ENCODE data around the gene ST7. TPM values are rescaled to one million over a fixed set of nuclear protein-coding genes. Genes with fewer than 3 reads are reported as not detected.

The ST7 gene
- total and polyA plus RNA-seq, 2 of the 13 experiments (the other 11 are each of a cell fraction or from before 2014, with no cell fraction given), result 17.3 to 23.5 TPM

DNA sequence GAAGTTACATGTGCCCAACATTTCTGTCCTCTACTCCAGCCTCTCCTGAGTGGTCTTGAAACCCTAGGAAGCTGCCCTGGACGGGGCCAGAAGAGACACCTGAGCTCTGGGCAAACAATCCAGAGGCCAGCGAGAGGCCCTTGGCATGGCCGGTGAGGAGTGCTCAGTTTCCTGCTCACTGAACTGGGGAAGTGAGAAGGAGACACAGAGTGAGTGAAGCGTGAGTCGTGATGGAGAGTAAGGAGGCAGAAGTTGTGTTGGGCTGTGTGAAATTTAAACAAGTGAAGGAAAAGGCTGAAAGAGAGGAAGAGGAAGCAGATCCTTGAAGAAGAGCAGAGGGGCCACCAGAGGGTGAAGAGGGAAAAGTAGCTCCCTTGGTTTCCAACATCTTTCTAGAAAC lies 296.4 kb downstream of the ST7 start:
- intact Hi-C loops (cut with micrococcal nuclease; ENCODE audit: unreplicated experiment) (loop anchor here (10.0 kb wide), 1 partner anchor 85 kb away; no protein-coding TSS in a partner anchor), in situ Hi-C loops (cut with HindIII; ENCODE audit: extremely low pct_ligation_motif_present, low pct_unique_long_range_greater_than_20kb) (no loop called here)
- no peak for ATAC-seq
- FAIRE-seq, result no peak
- Histone ChIP-seq H3K36me3 (replicated peaks in 1 of 2; ENCODE audit: control insufficient read depth in 1 of 2, insufficient read depth in 2 of 2, low read length in 2 of 2) (no peaks in the 10 kb centered on the region), H3K79me2 (ENCODE audit: insufficient read depth, low read length) (no peaks in the 10 kb centered on the region), H3K4me2 (ENCODE audit: low read depth, low read length) (no peak overlapping the region), H3K27me3 (ENCODE audit: control insufficient read depth in 1 of 2, insufficient read depth in 2 of 2, low read length in 2 of 2) (no peaks in the 10 kb centered on the region; a peak in 2 of 5 replicates), H3K4me3 (replicated peaks in 1 of 3; ENCODE audit: insufficient read depth in 1 of 3, low read depth in 2 of 3, low read length in 3 of 3) (no peak overlapping the region), H3K4me1 (ENCODE audit: insufficient read depth, low read length) (no peaks in the 10 kb centered on the region), H2AFZ (ENCODE audit: low read length) (no peak overlapping the region), H4K20me1 (ENCODE audit: insufficient read depth, low read length) (no peaks in the 10 kb centered on the region), H3K9me3 (ENCODE audit: low read length) (no peaks in the 10 kb centered on the region), H3K9ac (ENCODE audit: insufficient read depth, low read depth, low read length) (no peak overlapping the region), H3K27ac (ENCODE audit: extremely low read length, insufficient read depth, low read length) (no peak overlapping the region)
- POLR2A ChIA-PET, result no interaction called here
- no peak for DNase-seq (ENCODE audit: low spot score)
- BruUV-seq (replicated peaks), result no TSS peak
- WGBS (ENCODE audit: low lambda C conversion rate), result 0% methylated on average over 5 of the region's 5 CpGs
- CTCF ChIA-PET (ENCODE audit: low intra/inter-chr PET ratio, low total read pairs), result no interaction called here
- TF ChIP-seq ZSCAN31 (CRISPR knock-in tag; IDR thresholded peaks at IDR 0.05; ENCODE audit: low read depth), result no peak
- TF ChIP-seq ZNF432 (CRISPR knock-in tag; IDR thresholded peaks at IDR 0.05; ENCODE audit: borderline replicate concordance), result no peak
- no peak for TF ChIP-seq ZNF382 (CRISPR knock-in tag; IDR thresholded peaks at IDR 0.05; ENCODE audit: borderline replicate concordance)
- TF ChIP-seq, protein P1, sequence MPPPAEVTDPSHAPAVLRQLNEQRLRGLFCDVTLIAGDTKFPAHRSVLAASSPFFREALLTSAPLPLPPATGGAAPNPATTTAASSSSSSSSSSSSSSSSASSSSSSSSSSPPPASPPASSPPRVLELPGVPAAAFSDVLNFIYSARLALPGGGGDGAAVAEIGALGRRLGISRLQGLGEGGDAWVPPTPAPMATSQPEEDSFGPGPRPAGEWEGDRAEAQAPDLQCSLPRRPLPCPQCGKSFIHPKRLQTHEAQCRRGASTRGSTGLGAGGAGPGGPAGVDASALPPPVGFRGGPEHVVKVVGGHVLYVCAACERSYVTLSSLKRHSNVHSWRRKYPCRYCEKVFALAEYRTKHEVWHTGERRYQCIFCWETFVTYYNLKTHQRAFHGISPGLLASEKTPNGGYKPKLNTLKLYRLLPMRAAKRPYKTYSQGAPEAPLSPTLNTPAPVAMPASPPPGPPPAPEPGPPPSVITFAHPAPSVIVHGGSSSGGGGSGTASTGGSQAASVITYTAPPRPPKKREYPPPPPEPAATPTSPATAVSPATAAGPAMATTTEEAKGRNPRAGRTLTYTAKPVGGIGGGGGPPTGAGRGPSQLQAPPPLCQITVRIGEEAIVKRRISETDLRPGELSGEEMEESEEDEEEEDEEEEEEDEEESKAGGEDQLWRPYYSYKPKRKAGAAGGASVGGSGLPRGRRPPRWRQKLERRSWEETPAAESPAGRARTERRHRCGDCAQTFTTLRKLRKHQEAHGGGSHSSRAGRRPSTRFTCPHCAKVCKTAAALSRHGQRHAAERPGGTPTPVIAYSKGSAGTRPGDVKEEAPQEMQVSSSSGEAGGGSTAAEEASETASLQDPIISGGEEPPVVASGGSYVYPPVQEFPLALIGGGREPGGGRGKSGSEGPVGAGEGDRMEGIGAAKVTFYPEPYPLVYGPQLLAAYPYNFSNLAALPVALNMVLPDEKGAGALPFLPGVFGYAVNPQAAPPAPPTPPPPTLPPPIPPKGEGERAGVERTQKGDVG (CRISPR knock-in tag; IDR thresholded peaks at IDR 0.05; ENCODE audit: borderline replicate concordance), result no peak
- TF ChIP-seq ZNF121 (CRISPR knock-in tag; IDR thresholded peaks at IDR 0.05), result no peak
- TF ChIP-seq MZF1 (CRISPR knock-in tag; IDR thresholded peaks at IDR 0.05; ENCODE audit: borderline replicate concordance), result no peak
- TF ChIP-seq NCOA2 (CRISPR knock-in tag; IDR thresholded peaks at IDR 0.05), result no peak
- TF ChIP-seq HDAC6 (IDR thresholded peaks at IDR 0.05; ENCODE audit: low read depth, low read length), result no peak
- TF ChIP-seq ZFP90 (CRISPR knock-in tag; IDR thresholded peaks at IDR 0.05; ENCODE audit: borderline replicate concordance), result no peak
- TF ChIP-seq ZZZ3 (CRISPR knock-in tag; IDR thresholded peaks at IDR 0.05; ENCODE audit: borderline replicate concordance), result no peak
- TF ChIP-seq GZF1 (CRISPR knock-in tag; IDR thresholded peaks at IDR 0.05), result no peak
- no peak for TF ChIP-seq ZNF720 (CRISPR knock-in tag; IDR thresholded peaks at IDR 0.05)
